ENCODE data around the gene GRIP2. TPM values are rescaled to one million over a fixed set of nuclear protein-coding genes. Genes with fewer than 3 reads are reported as not detected.

The GRIP2 gene
- total and polyA plus RNA-seq, 2 donors (not counting 3 experiments of a cell fraction or from before 2014, with no cell fraction given), result not detected

- Histone ChIP-seq H3K9me1 (replicated peaks; ENCODE audit: control insufficient read depth, extremely low read depth, insufficient read depth, low read length) (no peaks in the 10 kb centered on the region), H3K27me3 (ENCODE audit: control insufficient read depth in 2 of 2, insufficient read depth in 2 of 2, low read length in 2 of 2) (no peaks in the 10 kb centered on the region), H3K36me3 (ENCODE audit: control insufficient read depth in 2 of 2, extremely low read depth in 1 of 2, insufficient read depth in 2 of 2, low read length in 2 of 2) (peaks cover 3 to 5% of the 10 kb centered on the region in 2 experiments), H4K20me1 (replicated peaks; ENCODE audit: control insufficient read depth, extremely low read depth, insufficient read depth, low read length) (no peaks in the 10 kb centered on the region), H3K4me2 (ENCODE audit: insufficient read depth, low read length) (no peak overlapping the region), H3K9me3 (replicated peaks; ENCODE audit: control insufficient read depth, insufficient read depth, low read length) (no peaks in the 10 kb centered on the region), H2AFZ (ENCODE audit: low read depth, low read length) (no peak overlapping the region), H3K27ac (ENCODE audit: insufficient read depth, low read depth, low read length) (no peak overlapping the region), H3K79me2 (ENCODE audit: control insufficient read depth, insufficient read depth, low read length) (no peaks in the 10 kb centered on the region), H3K9ac (replicated peaks; ENCODE audit: extremely low read depth, insufficient read depth, low read length) (no peak overlapping the region), H3K4me3 (replicated peaks in 1 of 3; ENCODE audit: insufficient read depth in 1 of 3, low read depth in 1 of 3, low read length in 3 of 3) (no peak overlapping the region), H3K4me1 (ENCODE audit: control insufficient read depth, extremely low read depth, insufficient read depth, low read length) (no peaks in the 10 kb centered on the region)
- intact Hi-C loops (cut with micrococcal nuclease), result no loop called here
- ChIA-PET CTCF (no interaction called here), POLR2A (no interaction called here)
- dilution Hi-C loops (cut with MboI; ENCODE audit: extremely low pct_ligation_motif_present, low sequenced_read_pairs), result no loop called here
- BruUV-seq (replicated peaks), result no TSS peak
- DNase-seq (ENCODE audit: low read depth, low spot score) (no peak), FAIRE-seq (no peak)
- no peak for TF ChIP-seq JUN (IDR thresholded peaks at IDR 0.05; ENCODE audit: borderline replicate concordance, insufficient read depth, insufficient read length, low read depth)
Observed at GRCh38 chr3:14490255-14490654, 49.9 kb downstream of the GRIP2 start.

- Histone ChIP-seq H3K4me3 (replicated peaks in 1 of 3; ENCODE audit: insufficient read depth in 1 of 3, low read depth in 1 of 3, low read length in 3 of 3) (no peak overlapping the region), H3K27ac (ENCODE audit: insufficient read depth, low read depth, low read length) (no peak overlapping the region), H3K36me3 (ENCODE audit: control insufficient read depth in 2 of 2, extremely low read depth in 1 of 2, insufficient read depth in 2 of 2, low read length in 2 of 2) (peaks cover 3 to 5% of the 10 kb centered on the region in 2 experiments), H3K4me1 (ENCODE audit: control insufficient read depth, extremely low read depth, insufficient read depth, low read length) (no peaks in the 10 kb centered on the region), H2AFZ (ENCODE audit: low read depth, low read length) (no peak overlapping the region), H3K27me3 (ENCODE audit: control insufficient read depth in 2 of 2, insufficient read depth in 2 of 2, low read length in 2 of 2) (no peaks in the 10 kb centered on the region), H3K9me3 (replicated peaks; ENCODE audit: control insufficient read depth, insufficient read depth, low read length) (no peaks in the 10 kb centered on the region), H3K9me1 (replicated peaks; ENCODE audit: control insufficient read depth, extremely low read depth, insufficient read depth, low read length) (no peaks in the 10 kb centered on the region), H3K9ac (replicated peaks; ENCODE audit: extremely low read depth, insufficient read depth, low read length) (no peak overlapping the region), H3K4me2 (ENCODE audit: insufficient read depth, low read length) (no peak overlapping the region), H4K20me1 (replicated peaks; ENCODE audit: control insufficient read depth, extremely low read depth, insufficient read depth, low read length) (no peaks in the 10 kb centered on the region), H3K79me2 (ENCODE audit: control insufficient read depth, insufficient read depth, low read length) (no peaks in the 10 kb centered on the region)
- no TSS peak for BruUV-seq (replicated peaks)
- TF ChIP-seq FOS (IDR thresholded peaks at IDR 0.05; ENCODE audit: borderline replicate concordance, insufficient read depth, low read length) (no peak), JUN (IDR thresholded peaks at IDR 0.05; ENCODE audit: borderline replicate concordance, insufficient read depth, insufficient read length, low read depth) (no peak), MYC (IDR thresholded peaks at IDR 0.05; ENCODE audit: low read depth, low read length) (no peak), GATA2 (IDR thresholded peaks at IDR 0.05; ENCODE audit: insufficient read depth, insufficient read length, low read depth, low read length) (no peak), EZH2 (IDR thresholded peaks at IDR 0.05; ENCODE audit: borderline replicate concordance, low read depth, low read length, severe bottlenecking) (no peak), POLR2AphosphoS5 (IDR thresholded peaks at IDR 0.05; ENCODE audit: insufficient read depth, low read depth, low read length) (no peak), POLR2A (IDR thresholded peaks at IDR 0.05; ENCODE audit: low read depth, low read length) (no peak), CTCF (IDR thresholded peaks at IDR 0.05; ENCODE audit: extremely low read depth in 1 of 2, insufficient read depth in 1 of 2, low read depth in 1 of 2, low read length in 2 of 2) (no peak)
- TF ChIP-seq, protein P1, sequence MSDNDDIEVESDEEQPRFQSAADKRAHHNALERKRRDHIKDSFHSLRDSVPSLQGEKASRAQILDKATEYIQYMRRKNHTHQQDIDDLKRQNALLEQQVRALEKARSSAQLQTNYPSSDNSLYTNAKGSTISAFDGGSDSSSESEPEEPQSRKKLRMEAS (IDR thresholded peaks at IDR 0.05; ENCODE audit: insufficient read depth, insufficient read length), result no peak
- CTCF ChIA-PET, result no interaction called here
- FAIRE-seq, result no peak
- intact Hi-C loops (cut with micrococcal nuclease) (no loop called here), dilution Hi-C loops (cut with MboI; ENCODE audit: extremely low pct_ligation_motif_present, low sequenced_read_pairs) (no loop called here)
- POLR2A ChIA-PET, result no interaction called here
- DNase-seq (ENCODE audit: low read depth, low spot score), result no peak
Observed at GRCh38 chr3:14489641-14490040, 50.5 kb downstream of the GRIP2 start.

All from endothelial cell of umbilical vein (primary cell).